Inflammatory macrophage (primary cell): ENCODE measurements around the gene NEXMIF.
"Not testable (repeated sequence)": the region's sequence is repeated elsewhere in the genome, so short reads cannot be mapped to it uniquely, and the experiment has no call there.

Source experiments
- DNase-seq, 2 donors: peaks; one replicate each; pipeline ENCODE4 v3.0.0-alpha.2; 2020 to 2022
- total RNA-seq, 18 experiments: gene quantifications; one replicate each; lab custom pipeline; 2026; ENCODE audit warnings: mixed read lengths in 6 of 18, inconsistent platforms in 2 of 18; lab: John Stamatoyannopoulos, UW

The NEXMIF gene
- total RNA-seq: 0 to 0.15 (median 0.02) reads per million in 18 experiments

GRCh38 chrX:74925225-74926088 is at the start of gene NEXMIF:
Gene NEXMIF, minus strand, starts transcription at chrX:74925452.
- no peak for DNase-seq

GRCh38 chrX:74961962-74962361 is 36.7 kb upstream of the NEXMIF start:
- not testable (repeated sequence) for DNase-seq

GRCh38 chrX:74949717-74950116 is 24.5 kb upstream of the NEXMIF start:
- DNase-seq: no peak

- no peak for DNase-seq
Observed at GRCh38 chrX:74940414-74940813, 15.2 kb upstream of the NEXMIF start.

GRCh38 chrX:74931214-74931613 is 6.0 kb upstream of the NEXMIF start:
- no peak for DNase-seq

GRCh38 chrX:74924449-74925224 is 615 bp downstream of the NEXMIF start:
- DNase-seq: no peak

GRCh38 chrX:74923942-74924448 is 1.3 kb downstream of the NEXMIF start:
- DNase-seq: no peak

GRCh38 chrX:74922922-74923543 is 2.2 kb downstream of the NEXMIF start:
- DNase-seq: peak; percentile 19 to 48

- DNase-seq: no peak
Observed at GRCh38 chrX:74911494-74911893, 13.8 kb downstream of the NEXMIF start.

- no peak for DNase-seq
Observed at GRCh38 chrX:74906417-74906816, 18.8 kb downstream of the NEXMIF start.

GRCh38 chrX:74902806-74903205 is 22.4 kb downstream of the NEXMIF start:
- DNase-seq: no peak

GRCh38 chrX:74892561-74892960 is 32.7 kb downstream of the NEXMIF start:
- no peak for DNase-seq

GRCh38 chrX:74890676-74891430 is 34.4 kb downstream of the NEXMIF start:
- no peak for DNase-seq

- not testable (repeated sequence) for DNase-seq
Observed at GRCh38 chrX:74882383-74882782, 42.9 kb downstream of the NEXMIF start.

- DNase-seq: no peak
Observed at GRCh38 chrX:74865725-74866124, 59.5 kb downstream of the NEXMIF start.

GRCh38 chrX:74853255-74853654 is 72.0 kb downstream of the NEXMIF start:
- no peak for DNase-seq

- no peak for DNase-seq
Observed at GRCh38 chrX:74835566-74835965, 89.7 kb downstream of the NEXMIF start.

- not testable (repeated sequence) for DNase-seq
Observed at GRCh38 chrX:74819797-74820196, 105.5 kb downstream of the NEXMIF start.

GRCh38 chrX:74814681-74815080 is 110.6 kb downstream of the NEXMIF start:
- no peak for DNase-seq

GRCh38 chrX:74804574-74804973 is 120.7 kb downstream of the NEXMIF start:
- DNase-seq: no peak

GRCh38 chrX:74800062-74800461 is 125.2 kb downstream of the NEXMIF start:
- no peak for DNase-seq

- DNase-seq: no peak
Observed at GRCh38 chrX:74797338-74797887, 127.8 kb downstream of the NEXMIF start.
